D721Med (cell line): ENCODE data around the gene SHC3.

Source experiments
- DNase-seq: peaks from one replicate; pipeline ENCODE4 v3.0.0; 2011; ENCODE audit warnings: low spot score; ENCODE audit not compliant: insufficient read length
- FAIRE-seq: peaks from 2 replicates; lab custom pipeline; 2011; peaks lifted over from hg19 to GRCh38; lab: Jason Lieb, UNC
- TF ChIP-seq, protein P1 (sequence below): IDR thresholded peaks from 2 replicates; pipeline ENCODE4 v1.5.1; 2012; ENCODE audit warnings: mild to moderate bottlenecking, control low read depth; ENCODE audit not compliant: insufficient read depth; ENCODE audit errors: missing control alignments

The SHC3 gene

GRCh38 chr9:88971131-88971960 lies 207.3 kb downstream of the SHC3 start:
- TF ChIP-seq, protein P1, sequence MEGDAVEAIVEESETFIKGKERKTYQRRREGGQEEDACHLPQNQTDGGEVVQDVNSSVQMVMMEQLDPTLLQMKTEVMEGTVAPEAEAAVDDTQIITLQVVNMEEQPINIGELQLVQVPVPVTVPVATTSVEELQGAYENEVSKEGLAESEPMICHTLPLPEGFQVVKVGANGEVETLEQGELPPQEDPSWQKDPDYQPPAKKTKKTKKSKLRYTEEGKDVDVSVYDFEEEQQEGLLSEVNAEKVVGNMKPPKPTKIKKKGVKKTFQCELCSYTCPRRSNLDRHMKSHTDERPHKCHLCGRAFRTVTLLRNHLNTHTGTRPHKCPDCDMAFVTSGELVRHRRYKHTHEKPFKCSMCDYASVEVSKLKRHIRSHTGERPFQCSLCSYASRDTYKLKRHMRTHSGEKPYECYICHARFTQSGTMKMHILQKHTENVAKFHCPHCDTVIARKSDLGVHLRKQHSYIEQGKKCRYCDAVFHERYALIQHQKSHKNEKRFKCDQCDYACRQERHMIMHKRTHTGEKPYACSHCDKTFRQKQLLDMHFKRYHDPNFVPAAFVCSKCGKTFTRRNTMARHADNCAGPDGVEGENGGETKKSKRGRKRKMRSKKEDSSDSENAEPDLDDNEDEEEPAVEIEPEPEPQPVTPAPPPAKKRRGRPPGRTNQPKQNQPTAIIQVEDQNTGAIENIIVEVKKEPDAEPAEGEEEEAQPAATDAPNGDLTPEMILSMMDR = no peak
- DNase-seq = no peak
- FAIRE-seq = no peak

GRCh38 chr9:88969646-88970373 lies 208.8 kb downstream of the SHC3 start:
- FAIRE-seq (no peak), DNase-seq (no peak)
- TF ChIP-seq, protein P1 = no peak

GRCh38 chr9:88968799-88969198 lies 209.8 kb downstream of the SHC3 start:
- DNase-seq (no peak), FAIRE-seq (no peak)

DNA sequence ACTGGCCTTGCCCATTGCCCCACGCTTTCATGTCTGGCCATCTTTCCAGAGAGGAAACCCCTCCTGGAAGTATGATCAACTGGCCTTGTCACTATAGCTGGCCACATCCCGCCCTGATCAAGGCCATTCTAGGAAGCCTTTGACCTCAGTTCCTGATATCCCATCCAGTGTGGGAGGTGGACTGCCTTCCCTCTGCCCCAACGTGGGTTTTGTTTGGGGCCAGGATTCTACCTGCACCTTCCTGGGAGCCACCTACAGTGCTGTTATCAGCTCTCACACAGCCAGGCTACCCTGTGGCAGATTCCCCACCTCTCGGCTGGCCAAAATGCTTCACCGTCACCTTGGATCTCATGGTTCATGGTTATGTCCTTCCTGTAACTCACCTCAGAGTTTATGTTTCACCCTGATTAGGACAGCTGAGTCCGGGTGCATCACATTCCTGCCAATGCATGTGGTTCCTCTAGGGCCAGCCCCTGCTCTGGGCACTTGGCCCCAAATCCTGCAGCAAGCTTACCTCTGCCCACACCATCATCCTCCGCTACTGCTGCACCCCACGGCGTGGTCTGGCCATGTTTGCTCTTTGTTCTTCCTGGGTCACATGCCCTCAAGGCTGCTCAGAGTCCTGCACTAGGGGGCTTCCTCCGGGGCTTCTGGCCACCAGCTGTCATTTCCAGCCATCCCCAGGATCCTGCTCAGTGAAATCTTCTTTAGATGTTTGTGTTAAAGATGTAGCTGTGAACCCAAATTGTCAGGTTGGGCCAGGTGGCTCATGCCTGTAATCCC lies 211.5 kb downstream of the SHC3 start:
- DNase-seq = no peak
- TF ChIP-seq, protein P1 = no peak
- no peak for FAIRE-seq

More at GRCh38 chr9:88968799-88969198, 209.8 kb downstream of the SHC3 start:
- TF ChIP-seq, protein P1 = no peak

DNA sequence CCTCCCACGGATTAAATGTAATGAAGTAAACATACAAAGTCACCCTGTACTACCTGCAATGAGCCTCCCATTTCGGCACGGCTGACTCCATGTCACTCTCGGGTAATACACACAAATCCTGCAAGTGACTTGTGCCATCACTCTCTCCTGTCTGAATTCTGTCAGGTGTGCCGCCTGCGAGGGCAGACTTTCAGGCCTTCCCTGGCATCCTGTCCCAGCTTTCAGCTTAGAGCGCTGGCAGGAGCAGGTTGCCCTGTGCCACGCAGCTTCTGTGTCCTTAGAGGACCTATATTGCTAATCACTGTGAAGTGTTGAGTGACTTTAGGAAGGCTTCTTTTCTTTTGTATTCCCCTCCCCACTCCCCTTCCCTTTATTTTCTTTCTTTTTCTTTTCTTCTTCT lies 213.1 kb downstream of the SHC3 start:
- no peak for FAIRE-seq
- TF ChIP-seq, protein P1 = no peak
- no peak for DNase-seq

- FAIRE-seq = no peak
- DNase-seq = no peak
- TF ChIP-seq, protein P1 = no peak
These were observed 218.0 kb downstream of the SHC3 start for GRCh38 chr9:88960632-88961031.
